Effector memory CD4-positive, alpha-beta T cell (primary cell): ENCODE measurements around the gene FBN2.

Experiments used
- DNase-seq, 3 donors: peaks; one replicate each; pipeline ENCODE4 v3.0.0-alpha.2; 2020
- H3K27ac ChIP-seq: 2 replicates; pipeline ENCODE4 v1.7.0; 2013; ENCODE audit warnings: mild to moderate bottlenecking, low read length, moderate library complexity; ENCODE audit not compliant: insufficient read depth, poor library complexity, severe bottlenecking
- H3K27me3 ChIP-seq: replicated peaks from 2 replicates; pipeline ENCODE4 v1.7.0; 2013; ENCODE audit warnings: mild to moderate bottlenecking, low read length; ENCODE audit not compliant: insufficient read depth, control insufficient read depth, poor library complexity, severe bottlenecking
- H3K36me3 ChIP-seq: 2 replicates; pipeline ENCODE4 v1.7.0; 2013; ENCODE audit warnings: mild to moderate bottlenecking, low read length, moderate library complexity; ENCODE audit not compliant: control insufficient read depth, insufficient read depth
- H3K4me1 ChIP-seq: 2 replicates; pipeline ENCODE4 v1.7.0; 2013; ENCODE audit warnings: low read length, mild to moderate bottlenecking; ENCODE audit not compliant: control insufficient read depth, insufficient read depth, poor library complexity, severe bottlenecking
- H3K4me3 ChIP-seq: 2 replicates; pipeline ENCODE4 v1.7.0; 2013; ENCODE audit warnings: low read length, low read depth, mild to moderate bottlenecking; ENCODE audit not compliant: insufficient read depth, poor library complexity, severe bottlenecking
- H3K9me3 ChIP-seq: 2 replicates; pipeline ENCODE4 v1.7.0; 2013; ENCODE audit warnings: mild to moderate bottlenecking, low read length, moderate library complexity; ENCODE audit not compliant: control insufficient read depth

Gene FBN2

DNA sequence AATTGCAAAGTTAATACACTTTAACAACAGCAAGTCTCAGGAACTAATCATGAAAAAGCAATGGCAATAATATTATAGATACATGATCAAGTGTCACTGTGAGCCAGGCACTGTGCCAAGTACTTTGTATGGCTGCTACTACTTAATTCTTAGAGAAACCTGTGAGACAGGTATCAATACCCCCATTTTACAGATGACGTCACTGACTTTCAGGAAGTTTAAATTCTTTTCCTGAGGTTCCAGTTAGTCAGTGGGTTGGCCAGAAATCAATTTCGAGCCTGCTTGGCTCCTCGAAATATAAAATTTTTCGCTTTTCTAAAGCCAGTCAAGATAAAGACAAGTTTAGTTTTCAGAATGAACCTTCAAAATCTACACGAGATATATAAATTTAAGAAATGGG is 324.2 kb downstream of the FBN2 start:
- Histone ChIP-seq H3K4me3 (no peak overlapping the region), H3K4me1 (no peaks in the 10 kb centered on the region), H3K27me3 (no peaks in the 10 kb centered on the region), H3K9me3 (no peaks in the 10 kb centered on the region), H3K27ac (no peak overlapping the region), H3K36me3 (no peaks in the 10 kb centered on the region)
- no peak for DNase-seq

DNA sequence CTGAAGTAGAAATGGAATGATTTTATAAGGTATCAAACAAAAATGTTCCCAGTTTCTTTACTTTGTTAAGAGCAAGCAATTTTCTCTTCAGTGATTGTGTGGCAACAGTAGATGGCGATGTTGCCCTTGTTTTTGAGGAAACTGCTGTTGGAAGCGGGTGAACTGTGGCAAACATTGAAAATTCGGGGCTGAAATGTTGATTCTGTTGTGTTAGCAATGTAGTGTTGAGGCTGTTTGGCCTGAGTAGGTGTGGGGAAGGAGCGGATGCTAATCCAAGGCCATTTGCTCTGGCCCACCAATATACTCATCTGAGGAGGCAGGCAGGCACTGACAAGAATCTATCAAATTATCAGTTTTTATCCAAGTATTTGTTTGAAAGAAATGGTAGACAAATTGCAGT is 324.7 kb downstream of the FBN2 start:
- Histone ChIP-seq H3K9me3 (no peaks in the 10 kb centered on the region), H3K36me3 (no peaks in the 10 kb centered on the region), H3K4me1 (no peaks in the 10 kb centered on the region), H3K4me3 (no peak overlapping the region), H3K27me3 (no peaks in the 10 kb centered on the region), H3K27ac (no peak overlapping the region)
- peak in 1 of 3 donors; percentile 11 for DNase-seq

DNA sequence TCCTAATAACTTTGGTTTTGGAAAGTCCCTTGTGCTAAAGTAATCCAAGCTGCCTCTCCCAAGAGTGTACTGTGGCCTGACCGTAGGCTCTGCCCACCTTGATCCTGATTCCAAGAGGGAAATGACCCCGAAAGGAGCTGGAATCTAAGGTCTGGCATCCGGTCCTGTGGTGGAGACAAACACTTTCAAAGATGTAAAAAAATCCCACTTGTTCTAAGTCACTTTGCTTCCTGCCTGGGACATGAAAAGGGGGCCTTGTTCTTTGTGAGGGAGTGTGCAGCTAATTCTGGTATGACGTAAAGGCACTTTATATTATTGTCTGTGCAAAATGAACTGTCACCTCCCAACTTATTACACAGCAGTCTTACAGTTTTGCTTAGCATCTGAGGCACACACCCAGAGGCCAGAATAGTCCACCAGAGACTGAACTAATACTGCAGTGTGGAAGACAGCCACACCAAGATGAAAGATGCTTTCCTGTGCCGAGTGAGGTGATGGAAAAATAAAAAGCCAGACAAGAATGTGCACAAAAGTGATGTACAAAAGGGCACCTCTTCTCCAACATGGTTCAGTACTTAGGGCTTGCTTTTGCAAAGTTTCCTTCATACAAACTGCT is 325.7 kb downstream of the FBN2 start:
- no peaks in the 10 kb centered on the region for H3K36me3 ChIP-seq
- no peak for DNase-seq
- no peaks in the 10 kb centered on the region for H3K9me3 ChIP-seq
- H3K4me1 ChIP-seq = no peaks in the 10 kb centered on the region
- H3K27ac ChIP-seq = no peak overlapping the region
- no peak overlapping the region for H3K4me3 ChIP-seq
- no peaks in the 10 kb centered on the region for H3K27me3 ChIP-seq

DNA sequence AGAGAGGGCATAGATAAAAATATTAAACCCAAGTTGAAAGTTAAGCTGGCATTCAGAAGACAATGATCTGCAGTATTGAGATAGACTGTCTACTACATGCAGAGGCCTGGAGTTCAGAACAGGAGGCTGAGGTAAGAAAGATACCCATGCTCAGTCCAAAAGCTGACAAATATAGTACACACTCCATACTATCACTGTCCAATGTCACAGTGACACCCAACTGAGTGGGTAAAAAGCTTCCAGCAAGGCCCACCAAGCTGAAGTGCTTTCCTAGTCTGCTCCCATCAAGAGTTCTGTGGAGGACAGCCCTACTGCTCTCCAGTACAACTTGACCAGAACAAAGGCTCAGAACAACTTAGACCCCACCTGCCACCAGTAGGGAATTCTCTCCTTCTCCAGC is 329.6 kb downstream of the FBN2 start:
- Histone ChIP-seq H3K36me3 (no peaks in the 10 kb centered on the region), H3K4me3 (no peak overlapping the region)

More for the DNA sequence above, 329.6 kb downstream of the FBN2 start:
- DNase-seq = no peak
- Histone ChIP-seq H3K4me1 (no peaks in the 10 kb centered on the region), H3K27ac (no peak overlapping the region), H3K27me3 (no peaks in the 10 kb centered on the region), H3K9me3 (no peaks in the 10 kb centered on the region)
